ENCODE measurements around the gene P2RX2. TPM values are rescaled to one million over a fixed set of nuclear protein-coding genes. Genes with fewer than 3 reads are reported as not detected.

The P2RX2 gene
- polyA plus RNA-seq, 2 of the 4 experiments (the other 2 are of a cell fraction): not detected

DNA sequence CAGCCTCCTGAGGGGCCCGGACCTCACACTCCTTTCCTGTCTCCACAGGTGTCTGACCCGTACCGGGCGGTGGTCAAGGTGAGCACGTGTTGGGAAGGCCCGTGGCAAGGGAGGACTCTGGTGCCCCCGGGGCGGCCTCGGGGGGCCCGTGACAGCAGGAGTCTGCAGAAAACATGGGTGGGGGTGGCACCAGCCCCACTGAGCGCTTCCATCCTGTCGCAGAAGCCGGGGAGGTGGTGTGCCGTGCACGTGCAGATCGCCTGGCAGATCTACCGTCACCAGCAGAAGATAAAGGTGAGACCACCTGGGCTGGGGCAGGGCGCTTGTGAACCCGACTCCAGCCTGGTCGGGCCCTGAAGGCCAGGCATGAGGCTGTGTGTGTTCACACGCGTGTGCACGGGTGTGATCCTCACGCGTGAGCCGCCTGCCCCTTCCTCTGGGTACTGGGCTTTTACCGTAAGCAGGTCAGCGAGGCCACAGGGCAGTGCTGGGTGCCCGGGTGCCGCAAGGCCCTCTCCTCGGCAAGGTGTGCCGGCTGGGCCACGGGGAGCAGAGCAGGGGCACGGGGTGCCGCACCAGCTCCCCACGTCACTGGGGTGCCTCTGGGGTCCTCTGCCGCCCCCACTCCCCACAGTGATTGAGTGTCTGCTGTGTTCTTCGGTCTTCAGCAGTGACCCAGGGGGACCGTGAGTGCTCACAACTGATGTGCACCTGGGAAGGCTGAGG, 44.1 kb upstream of the P2RX2 start:
- H3K27ac ChIP-seq: no peak overlapping the region
- ChIA-PET CTCF (interaction anchor here (1.2 to 2.0 kb wide), 2 partner anchors 12 to 13 kb away, joined by 4 to 7 read pairs; no protein-coding TSS in a partner anchor), POLR2A (no interaction called here)
- FAIRE-seq (no peak), ATAC-seq (no peak), DNase-seq (ENCODE audit: low read depth in 1 of 2, low spot score in 1 of 2) (no peak)
- TF ChIP-seq ZNF302 (CRISPR knock-in tag; IDR thresholded peaks at IDR 0.05) (no peak), MAZ (IDR thresholded peaks at IDR 0.05; ENCODE audit: borderline replicate concordance, low read depth, low read length) (no peak), CHD4 (IDR thresholded peaks at IDR 0.05; ENCODE audit: borderline replicate concordance) (no peak), HOXB5 (CRISPR knock-in tag; IDR thresholded peaks at IDR 0.05) (no peak), RNF2 (IDR thresholded peaks at IDR 0.05; ENCODE audit: borderline replicate concordance, low read depth) (no peak), EP300 (IDR thresholded peaks at IDR 0.05) (no peak), RAD21 (conservative IDR thresholded peaks at IDR 0.05 in 1 of 2, IDR thresholded peaks at IDR 0.05 in 1 of 2) (no peak), NR3C1 (IDR thresholded peaks at IDR 0.05) (no peak), CBX2 (IDR thresholded peaks at IDR 0.05; ENCODE audit: borderline replicate concordance, low read depth) (no peak), ESRRA (IDR thresholded peaks at IDR 0.05; ENCODE audit: borderline replicate concordance, low read length) (no peak), CBX8 (IDR thresholded peaks at IDR 0.05) (no peak), JUN (IDR thresholded peaks at IDR 0.05) (no peak), HOXB13 (CRISPR knock-in tag; IDR thresholded peaks at IDR 0.05; ENCODE audit: low read depth) (no peak), CHD2 (IDR thresholded peaks at IDR 0.05; ENCODE audit: low read length, partially characterized antibody) (no peak), FOSL2 (IDR thresholded peaks at IDR 0.05) (no peak), FOSL2 (CRISPR knock-in tag; IDR thresholded peaks at IDR 0.05) (no peak), ZFP36 (IDR thresholded peaks at IDR 0.05; ENCODE audit: borderline replicate concordance, partially characterized antibody) (no peak)
- TF ChIP-seq, protein P1, sequence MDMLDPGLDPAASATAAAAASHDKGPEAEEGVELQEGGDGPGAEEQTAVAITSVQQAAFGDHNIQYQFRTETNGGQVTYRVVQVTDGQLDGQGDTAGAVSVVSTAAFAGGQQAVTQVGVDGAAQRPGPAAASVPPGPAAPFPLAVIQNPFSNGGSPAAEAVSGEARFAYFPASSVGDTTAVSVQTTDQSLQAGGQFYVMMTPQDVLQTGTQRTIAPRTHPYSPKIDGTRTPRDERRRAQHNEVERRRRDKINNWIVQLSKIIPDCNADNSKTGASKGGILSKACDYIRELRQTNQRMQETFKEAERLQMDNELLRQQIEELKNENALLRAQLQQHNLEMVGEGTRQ (IDR thresholded peaks at IDR 0.05): no peak
- TF ChIP-seq, protein P2, sequence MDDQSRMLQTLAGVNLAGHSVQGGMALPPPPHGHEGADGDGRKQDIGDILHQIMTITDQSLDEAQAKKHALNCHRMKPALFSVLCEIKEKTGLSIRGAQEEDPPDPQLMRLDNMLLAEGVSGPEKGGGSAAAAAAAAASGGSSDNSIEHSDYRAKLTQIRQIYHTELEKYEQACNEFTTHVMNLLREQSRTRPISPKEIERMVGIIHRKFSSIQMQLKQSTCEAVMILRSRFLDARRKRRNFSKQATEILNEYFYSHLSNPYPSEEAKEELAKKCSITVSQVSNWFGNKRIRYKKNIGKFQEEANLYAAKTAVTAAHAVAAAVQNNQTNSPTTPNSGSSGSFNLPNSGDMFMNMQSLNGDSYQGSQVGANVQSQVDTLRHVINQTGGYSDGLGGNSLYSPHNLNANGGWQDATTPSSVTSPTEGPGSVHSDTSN (IDR thresholded peaks at IDR 0.05): no peak
- TF ChIP-seq, protein P3, sequence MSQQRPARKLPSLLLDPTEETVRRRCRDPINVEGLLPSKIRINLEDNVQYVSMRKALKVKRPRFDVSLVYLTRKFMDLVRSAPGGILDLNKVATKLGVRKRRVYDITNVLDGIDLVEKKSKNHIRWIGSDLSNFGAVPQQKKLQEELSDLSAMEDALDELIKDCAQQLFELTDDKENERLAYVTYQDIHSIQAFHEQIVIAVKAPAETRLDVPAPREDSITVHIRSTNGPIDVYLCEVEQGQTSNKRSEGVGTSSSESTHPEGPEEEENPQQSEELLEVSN (IDR thresholded peaks at IDR 0.05; ENCODE audit: borderline replicate concordance, low read depth): no peak
- WGBS (ENCODE audit: missing lambda C conversion rate): 96% methylated on average over 18 of the region's 39 CpGs
- no peaks in the 10 kb centered on the region for H3K9me3 ChIP-seq
- no peaks in the 10 kb centered on the region for H3K4me1 ChIP-seq
- no peak overlapping the region for H3K4me3 ChIP-seq
- H3K4me2 ChIP-seq: no peak overlapping the region

- ATAC-seq: 0 out of 6 replicates have a peak, but pooled peaks of 1 of the 2 experiments have one; percentile 6
- no peak for DNase-seq (ENCODE audit: low read depth in 1 of 2, low spot score in 1 of 2)
- ChIA-PET POLR2A (no interaction called here), CTCF (interaction anchor here (0.8 to 1.5 kb wide), 2 partner anchors 10 to 11 kb away, joined by 3 read pairs; no protein-coding TSS in a partner anchor)
- no peaks in the 10 kb centered on the region for H3K4me1 ChIP-seq
- no peak for TF ChIP-seq FOXS1 (CRISPR knock-in tag; IDR thresholded peaks at IDR 0.05)
- TF ChIP-seq RARB (CRISPR knock-in tag; IDR thresholded peaks at IDR 0.05): no peak
- TF ChIP-seq, protein P4, sequence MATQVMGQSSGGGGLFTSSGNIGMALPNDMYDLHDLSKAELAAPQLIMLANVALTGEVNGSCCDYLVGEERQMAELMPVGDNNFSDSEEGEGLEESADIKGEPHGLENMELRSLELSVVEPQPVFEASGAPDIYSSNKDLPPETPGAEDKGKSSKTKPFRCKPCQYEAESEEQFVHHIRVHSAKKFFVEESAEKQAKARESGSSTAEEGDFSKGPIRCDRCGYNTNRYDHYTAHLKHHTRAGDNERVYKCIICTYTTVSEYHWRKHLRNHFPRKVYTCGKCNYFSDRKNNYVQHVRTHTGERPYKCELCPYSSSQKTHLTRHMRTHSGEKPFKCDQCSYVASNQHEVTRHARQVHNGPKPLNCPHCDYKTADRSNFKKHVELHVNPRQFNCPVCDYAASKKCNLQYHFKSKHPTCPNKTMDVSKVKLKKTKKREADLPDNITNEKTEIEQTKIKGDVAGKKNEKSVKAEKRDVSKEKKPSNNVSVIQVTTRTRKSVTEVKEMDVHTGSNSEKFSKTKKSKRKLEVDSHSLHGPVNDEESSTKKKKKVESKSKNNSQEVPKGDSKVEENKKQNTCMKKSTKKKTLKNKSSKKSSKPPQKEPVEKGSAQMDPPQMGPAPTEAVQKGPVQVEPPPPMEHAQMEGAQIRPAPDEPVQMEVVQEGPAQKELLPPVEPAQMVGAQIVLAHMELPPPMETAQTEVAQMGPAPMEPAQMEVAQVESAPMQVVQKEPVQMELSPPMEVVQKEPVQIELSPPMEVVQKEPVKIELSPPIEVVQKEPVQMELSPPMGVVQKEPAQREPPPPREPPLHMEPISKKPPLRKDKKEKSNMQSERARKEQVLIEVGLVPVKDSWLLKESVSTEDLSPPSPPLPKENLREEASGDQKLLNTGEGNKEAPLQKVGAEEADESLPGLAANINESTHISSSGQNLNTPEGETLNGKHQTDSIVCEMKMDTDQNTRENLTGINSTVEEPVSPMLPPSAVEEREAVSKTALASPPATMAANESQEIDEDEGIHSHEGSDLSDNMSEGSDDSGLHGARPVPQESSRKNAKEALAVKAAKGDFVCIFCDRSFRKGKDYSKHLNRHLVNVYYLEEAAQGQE (IDR thresholded peaks at IDR 0.05): no peak
- no peak for TF ChIP-seq ZNF302 (CRISPR knock-in tag; IDR thresholded peaks at IDR 0.05)
- TF ChIP-seq NPAS2 (CRISPR knock-in tag; IDR thresholded peaks at IDR 0.05; ENCODE audit: borderline replicate concordance): no peak
- no peak for TF ChIP-seq SMC3 (IDR thresholded peaks at IDR 0.05)
- TF ChIP-seq, protein P2 (IDR thresholded peaks at IDR 0.05): no peak
- TF ChIP-seq NR3C1 (IDR thresholded peaks at IDR 0.05): no peak
- TF ChIP-seq RNF2 (IDR thresholded peaks at IDR 0.05; ENCODE audit: borderline replicate concordance, low read depth): no peak
- TF ChIP-seq, protein P5, sequence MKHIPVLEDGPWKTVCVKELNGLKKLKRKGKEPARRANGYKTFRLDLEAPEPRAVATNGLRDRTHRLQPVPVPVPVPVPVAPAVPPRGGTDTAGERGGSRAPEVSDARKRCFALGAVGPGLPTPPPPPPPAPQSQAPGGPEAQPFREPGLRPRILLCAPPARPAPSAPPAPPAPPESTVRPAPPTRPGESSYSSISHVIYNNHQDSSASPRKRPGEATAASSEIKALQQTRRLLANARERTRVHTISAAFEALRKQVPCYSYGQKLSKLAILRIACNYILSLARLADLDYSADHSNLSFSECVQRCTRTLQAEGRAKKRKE (CRISPR knock-in tag; IDR thresholded peaks at IDR 0.05; ENCODE audit: low read depth): no peak
- no peak for TF ChIP-seq ZSCAN20 (CRISPR knock-in tag; IDR thresholded peaks at IDR 0.05)
- H3K9me3 ChIP-seq: no peaks in the 10 kb centered on the region
- 88% methylated on average over 6 of the region's 11 CpGs for WGBS (ENCODE audit: missing lambda C conversion rate)
- no peak overlapping the region for H3K27ac ChIP-seq
- FAIRE-seq: no peak
- H3K4me3 ChIP-seq: no peak overlapping the region
- H3K4me2 ChIP-seq: no peak overlapping the region
These were observed 42.9 kb upstream of the P2RX2 start for GRCh38 chr12:132575661-132576060.

Measured in A549 (cell line).